Mucosa of stomach (tissue), 1 donor: ENCODE data around the gene RAPGEF5.

ENCODE experiments used
- H3K27me3 ChIP-seq: one replicate; pipeline ENCODE4 v1.7.0; 2013; ENCODE audit warnings: mild to moderate bottlenecking, low read length; ENCODE audit not compliant: control insufficient read depth, insufficient read depth
- H3K36me3 ChIP-seq: one replicate; pipeline ENCODE4 v1.7.0; 2013; ENCODE audit warnings: low read length; ENCODE audit not compliant: control insufficient read depth, insufficient read depth
- H3K4me1 ChIP-seq: one replicate; pipeline ENCODE4 v1.7.0; 2013; ENCODE audit warnings: mild to moderate bottlenecking, low read length; ENCODE audit not compliant: control insufficient read depth, insufficient read depth
- H3K4me3 ChIP-seq: one replicate; pipeline ENCODE4 v1.7.0; 2013; ENCODE audit warnings: low read length
- H3K9ac ChIP-seq: one replicate; pipeline ENCODE4 v1.7.0; 2013; ENCODE audit warnings: mild to moderate bottlenecking, low read length, moderate library complexity
- H3K9me3 ChIP-seq: one replicate; pipeline ENCODE4 v1.7.0; 2013; ENCODE audit warnings: mild to moderate bottlenecking, low read length, moderate library complexity; ENCODE audit not compliant: control insufficient read depth
- donor health status: Pancreatic carcinoma.

The RAPGEF5 gene

DNA sequence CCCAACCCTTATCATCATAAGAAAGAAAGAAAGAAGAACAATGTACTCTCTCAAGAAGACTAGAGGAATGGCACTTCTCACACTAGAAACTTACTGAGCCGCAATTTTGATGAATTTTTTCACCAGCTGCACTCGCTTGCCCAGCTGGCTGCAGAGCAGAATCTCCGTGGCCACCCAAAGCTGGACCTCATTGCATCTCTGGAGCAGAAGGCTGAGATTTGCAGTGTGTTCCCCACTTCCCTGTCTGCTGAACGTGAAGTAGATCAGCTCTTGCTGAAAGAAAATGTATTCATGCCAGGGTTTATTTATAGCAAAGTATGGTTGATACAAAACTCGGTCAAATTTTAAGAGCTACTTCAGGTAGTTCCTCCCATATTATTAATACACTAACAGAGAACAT, 212.0 kb downstream of the RAPGEF5 start:
- H3K4me1 ChIP-seq = no peaks in the 10 kb centered on the region
- no peaks in the 10 kb centered on the region for H3K36me3 ChIP-seq
- no peaks in the 10 kb centered on the region for H3K27me3 ChIP-seq
- no peaks in the 10 kb centered on the region for H3K9me3 ChIP-seq
- no peak overlapping the region for H3K9ac ChIP-seq
- H3K4me3 ChIP-seq = no peak overlapping the region

DNA sequence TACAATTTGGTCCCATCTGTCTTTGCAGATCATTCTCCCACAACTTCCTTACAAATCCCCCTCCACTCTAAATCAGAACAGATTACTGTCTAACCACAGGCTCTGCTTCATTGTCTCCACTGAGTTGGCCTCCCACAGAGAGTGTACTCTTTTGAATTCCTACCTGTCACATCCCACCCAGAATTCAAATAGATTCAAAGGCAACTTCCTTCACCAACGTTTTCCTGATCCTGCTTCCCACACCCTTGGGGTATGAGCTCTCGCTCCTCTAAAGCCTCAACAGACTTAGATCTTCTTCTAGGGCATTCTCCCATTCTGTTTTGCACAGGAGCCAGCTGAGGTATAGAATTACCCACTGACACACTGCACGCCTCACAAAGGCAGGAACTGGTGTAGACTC, 213.5 kb downstream of the RAPGEF5 start:
- H3K9ac ChIP-seq = no peak overlapping the region
- H3K4me1 ChIP-seq = no peaks in the 10 kb centered on the region
- no peaks in the 10 kb centered on the region for H3K27me3 ChIP-seq
- no peaks in the 10 kb centered on the region for H3K9me3 ChIP-seq
- H3K4me3 ChIP-seq = no peak overlapping the region
- H3K36me3 ChIP-seq = no peaks in the 10 kb centered on the region

DNA sequence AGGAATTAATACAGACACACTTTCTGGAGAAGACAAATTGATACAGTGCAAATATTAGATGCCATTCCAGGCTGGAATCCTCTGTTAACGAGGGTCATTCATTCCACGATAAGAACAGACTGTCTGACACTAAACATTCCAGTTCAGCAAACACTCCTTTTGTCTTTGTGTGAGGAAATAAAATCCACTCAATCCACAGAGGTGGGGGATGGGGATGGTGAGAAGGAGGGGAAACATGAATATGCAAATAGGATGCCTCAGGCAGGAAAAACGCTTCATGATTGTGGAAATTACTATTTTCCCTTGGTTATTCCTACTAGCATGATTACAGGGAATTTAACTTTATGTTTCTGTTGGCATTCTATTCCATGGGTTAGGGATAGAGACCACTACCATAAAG, 214.4 kb downstream of the RAPGEF5 start:
- no peaks in the 10 kb centered on the region for H3K4me1 ChIP-seq
- H3K36me3 ChIP-seq = no peaks in the 10 kb centered on the region

DNA sequence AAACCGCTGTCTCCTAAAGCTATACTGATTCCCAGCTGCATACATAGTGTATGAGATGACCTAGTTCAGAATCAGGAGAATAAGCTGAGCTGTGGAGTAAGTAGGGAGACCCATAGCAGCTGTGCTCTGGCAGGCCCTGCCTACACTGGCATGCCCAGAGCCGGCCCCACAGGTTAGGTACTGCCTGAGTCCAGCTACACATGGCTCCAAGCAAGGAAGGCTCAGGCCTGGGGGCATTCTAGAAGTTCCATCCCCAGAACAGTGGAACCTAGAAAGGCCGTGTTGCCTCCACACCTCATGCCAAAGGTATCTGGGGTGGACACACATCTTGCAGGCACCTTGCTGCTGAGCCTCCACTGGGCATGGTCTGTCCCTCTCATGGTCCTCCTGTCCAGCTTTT, 215.6 kb downstream of the RAPGEF5 start:
- no peaks in the 10 kb centered on the region for H3K36me3 ChIP-seq
- no peaks in the 10 kb centered on the region for H3K27me3 ChIP-seq
- no peaks in the 10 kb centered on the region for H3K4me1 ChIP-seq
- H3K4me3 ChIP-seq = no peak overlapping the region
- H3K9me3 ChIP-seq = no peaks in the 10 kb centered on the region
- H3K9ac ChIP-seq = no peak overlapping the region

More for the DNA sequence above, 214.4 kb downstream of the RAPGEF5 start:
- Histone ChIP-seq H3K9me3 (no peaks in the 10 kb centered on the region), H3K4me3 (no peak overlapping the region), H3K9ac (no peak overlapping the region), H3K27me3 (no peaks in the 10 kb centered on the region)

DNA sequence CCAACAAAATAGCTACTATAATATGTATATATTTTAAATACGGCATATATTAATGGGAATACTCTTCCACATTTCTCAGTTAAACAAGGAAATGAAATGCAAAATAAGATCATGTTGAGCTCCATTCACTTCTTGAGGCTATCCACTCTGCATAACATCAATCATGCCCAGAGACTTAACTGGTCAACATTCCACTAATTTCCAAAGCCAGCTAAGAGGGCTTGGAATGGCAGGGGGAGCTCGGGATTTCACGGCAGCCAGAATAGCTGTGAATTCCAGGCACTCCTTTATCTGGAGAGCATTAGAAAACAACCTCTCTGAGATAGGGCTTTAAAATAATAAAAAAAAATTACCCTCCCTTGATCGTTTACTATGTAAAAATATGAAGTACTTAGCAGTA, 216.4 kb downstream of the RAPGEF5 start:
- Histone ChIP-seq H3K9ac (no peak overlapping the region), H3K4me3 (no peak overlapping the region), H3K4me1 (no peaks in the 10 kb centered on the region), H3K36me3 (no peaks in the 10 kb centered on the region), H3K9me3 (no peaks in the 10 kb centered on the region), H3K27me3 (no peaks in the 10 kb centered on the region)

DNA sequence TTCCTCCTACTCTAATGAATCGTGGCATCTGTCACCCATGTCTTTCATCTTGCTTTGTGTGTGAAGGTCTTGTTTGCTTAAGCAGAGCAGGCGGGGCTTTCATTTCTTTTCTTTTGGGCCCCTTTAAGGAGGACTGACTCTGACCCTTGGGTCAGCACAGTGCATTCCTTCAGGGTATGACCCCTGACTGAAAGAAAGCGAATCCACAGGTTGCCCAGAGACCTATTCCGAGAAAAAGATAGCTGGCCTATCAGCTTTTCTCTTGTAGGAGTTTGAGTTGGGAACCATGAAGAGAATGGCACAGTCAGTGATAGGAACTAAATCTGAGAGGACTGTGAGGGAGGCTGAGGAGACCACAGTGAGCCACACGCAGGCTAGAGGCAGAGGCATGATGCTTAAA, 218.1 kb downstream of the RAPGEF5 start:
- Histone ChIP-seq H3K9me3 (no peaks in the 10 kb centered on the region), H3K36me3 (no peaks in the 10 kb centered on the region), H3K4me3 (no peak overlapping the region), H3K27me3 (no peaks in the 10 kb centered on the region), H3K9ac (no peak overlapping the region), H3K4me1 (no peaks in the 10 kb centered on the region)

DNA sequence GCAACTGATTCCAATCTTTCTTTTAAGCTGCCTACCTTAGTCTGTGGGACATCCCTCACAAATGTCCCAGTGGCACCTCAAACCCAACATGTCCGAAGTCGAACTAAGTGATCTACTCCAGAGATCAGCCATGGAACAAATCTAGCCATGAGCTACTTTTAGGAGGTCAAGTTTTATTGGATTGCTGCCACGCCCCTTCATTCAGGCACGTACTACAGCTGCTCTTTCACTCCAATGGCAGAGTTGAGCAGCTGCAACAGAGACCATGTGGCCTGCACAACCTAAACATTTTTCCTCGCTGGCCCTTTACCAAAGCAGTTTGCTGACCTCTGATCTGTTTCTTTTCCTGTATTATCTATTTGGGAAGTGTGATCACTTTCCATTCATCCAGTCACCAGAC, 218.8 kb downstream of the RAPGEF5 start:
- Histone ChIP-seq H3K4me1 (no peaks in the 10 kb centered on the region), H3K27me3 (no peaks in the 10 kb centered on the region), H3K36me3 (no peaks in the 10 kb centered on the region), H3K9ac (no peak overlapping the region), H3K4me3 (no peak overlapping the region), H3K9me3 (no peaks in the 10 kb centered on the region)

DNA sequence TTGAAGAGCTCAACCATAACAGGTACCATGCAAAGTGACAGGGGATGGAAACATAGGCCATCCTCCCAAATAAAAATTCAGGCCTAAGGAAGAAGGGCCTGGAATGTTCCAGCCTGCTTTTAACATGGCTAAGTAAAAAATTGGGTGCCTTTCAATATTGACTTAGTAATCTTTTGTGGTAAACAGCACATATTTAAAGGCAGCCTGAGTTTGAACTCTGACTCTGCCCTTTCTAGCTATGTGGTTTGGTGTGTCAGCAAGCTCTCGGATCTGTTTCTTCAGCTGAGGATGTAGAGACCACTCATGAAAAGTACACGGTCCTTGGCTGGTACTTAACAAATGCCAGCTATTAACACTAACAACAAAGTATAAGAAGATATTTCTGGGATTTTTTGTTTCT, 219.5 kb downstream of the RAPGEF5 start:
- H3K4me3 ChIP-seq = no peak overlapping the region
- no peaks in the 10 kb centered on the region for H3K27me3 ChIP-seq
- H3K36me3 ChIP-seq = no peaks in the 10 kb centered on the region
- no peaks in the 10 kb centered on the region for H3K4me1 ChIP-seq
- H3K9me3 ChIP-seq = no peaks in the 10 kb centered on the region
- no peak overlapping the region for H3K9ac ChIP-seq

DNA sequence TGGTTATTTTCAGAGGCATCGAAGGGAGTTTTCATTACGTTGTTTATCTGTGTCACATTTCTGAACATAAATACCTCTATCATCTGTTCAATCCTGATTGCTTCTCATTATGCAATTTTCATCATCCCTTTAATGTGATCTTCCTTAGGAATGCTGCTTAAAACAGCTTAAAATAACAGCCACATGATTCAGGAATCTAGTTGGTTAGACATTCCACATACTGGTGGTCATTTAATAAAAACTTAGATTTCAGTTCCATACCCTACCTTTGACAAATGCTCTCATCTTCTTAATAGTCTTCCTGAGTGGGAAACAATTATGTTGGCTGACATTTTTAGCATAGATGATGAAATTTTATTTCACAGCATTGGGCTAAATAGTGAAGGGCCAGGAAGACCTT, 219.9 kb downstream of the RAPGEF5 start:
- Histone ChIP-seq H3K9me3 (no peaks in the 10 kb centered on the region), H3K4me1 (no peaks in the 10 kb centered on the region), H3K27me3 (no peaks in the 10 kb centered on the region), H3K4me3 (no peak overlapping the region), H3K9ac (no peak overlapping the region), H3K36me3 (no peaks in the 10 kb centered on the region)

DNA sequence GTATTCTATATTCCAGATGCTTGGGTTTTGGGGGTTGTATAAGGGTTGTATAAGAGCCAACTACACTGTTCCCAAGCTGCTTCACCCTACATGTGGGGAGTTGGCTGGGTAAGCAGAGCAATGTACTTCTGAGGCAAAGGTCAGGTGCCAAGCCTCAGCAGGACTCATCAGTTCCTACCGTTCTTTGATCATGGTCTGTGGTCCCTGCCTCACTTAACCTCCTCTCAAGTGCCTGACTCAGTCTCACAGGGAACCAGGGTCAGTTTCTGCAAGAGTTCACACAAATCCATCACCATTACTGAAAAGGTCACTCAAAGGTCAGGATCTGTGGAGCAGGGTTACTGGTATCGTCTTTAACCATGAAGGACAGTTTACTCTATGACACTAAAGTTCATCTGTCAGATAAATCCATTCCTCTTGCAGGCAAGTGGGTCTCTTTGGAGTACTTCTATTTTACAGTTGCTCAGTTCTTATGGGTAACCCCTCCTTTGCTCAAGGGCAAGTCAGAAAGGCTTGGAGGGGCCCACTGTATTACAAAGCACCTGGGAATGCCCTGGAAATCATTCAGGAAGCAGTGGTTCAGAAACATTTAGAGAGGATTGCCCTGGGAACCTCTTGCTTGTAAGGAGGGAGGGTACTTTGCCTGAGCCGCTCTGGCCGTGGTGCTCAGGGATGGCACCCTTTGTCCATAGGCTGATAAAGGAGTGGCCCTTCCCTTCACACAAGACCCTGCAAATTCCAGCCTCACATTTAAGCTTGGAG, 227.0 kb downstream of the RAPGEF5 start:
- no peaks in the 10 kb centered on the region for H3K27me3 ChIP-seq
- H3K4me3 ChIP-seq = no peak overlapping the region
- H3K9ac ChIP-seq = no peak overlapping the region
- H3K9me3 ChIP-seq = no peaks in the 10 kb centered on the region
- H3K4me1 ChIP-seq = no peaks in the 10 kb centered on the region
- no peaks in the 10 kb centered on the region for H3K36me3 ChIP-seq

DNA sequence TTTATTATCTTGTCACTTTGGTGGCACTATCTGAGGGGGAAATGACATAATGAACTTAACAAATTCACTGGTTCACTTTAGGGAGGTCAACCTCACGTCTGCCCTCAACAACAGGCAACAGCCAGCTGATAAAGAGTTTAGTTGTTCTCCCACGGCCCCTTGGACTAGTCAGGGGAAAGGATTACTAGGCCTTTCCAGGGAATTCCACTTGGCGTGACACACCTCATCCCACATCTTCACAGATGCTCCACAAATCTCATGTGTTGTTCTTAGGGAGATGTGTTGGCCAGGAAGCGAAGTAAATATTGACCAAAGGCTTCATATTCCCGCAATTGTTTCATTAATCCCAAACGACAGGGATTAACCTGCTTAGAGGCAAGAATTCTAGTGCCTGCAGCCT, 227.8 kb downstream of the RAPGEF5 start:
- Histone ChIP-seq H3K9me3 (no peaks in the 10 kb centered on the region), H3K4me3 (no peak overlapping the region), H3K4me1 (no peaks in the 10 kb centered on the region), H3K27me3 (no peaks in the 10 kb centered on the region), H3K9ac (no peak overlapping the region), H3K36me3 (no peaks in the 10 kb centered on the region)

DNA sequence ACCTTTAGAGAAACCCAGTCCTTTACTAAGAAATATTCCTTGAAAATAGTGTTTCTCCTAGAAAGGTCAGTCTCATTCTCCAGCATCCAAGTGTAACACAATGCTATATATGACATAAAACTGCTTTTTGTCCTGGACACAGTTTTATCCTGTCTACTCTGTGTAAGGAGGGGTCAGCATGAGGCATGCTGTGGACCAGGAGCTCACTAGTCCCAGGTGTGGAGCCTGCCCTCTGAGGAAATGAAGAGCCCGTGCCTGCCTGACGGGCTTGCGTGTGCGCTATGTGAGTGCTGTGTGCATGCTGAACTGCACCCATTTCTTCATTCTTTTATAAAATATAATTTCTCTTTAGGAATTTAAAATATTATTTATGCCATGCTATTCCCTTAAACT, 228.4 kb downstream of the RAPGEF5 start:
- H3K9me3 ChIP-seq = no peaks in the 10 kb centered on the region
- H3K4me1 ChIP-seq = no peaks in the 10 kb centered on the region
- H3K9ac ChIP-seq = no peak overlapping the region
- no peaks in the 10 kb centered on the region for H3K36me3 ChIP-seq
- H3K4me3 ChIP-seq = no peak overlapping the region
- no peaks in the 10 kb centered on the region for H3K27me3 ChIP-seq
